H1 (cell line): ENCODE results near the gene LPP. TPM values are rescaled to one million over a fixed set of nuclear protein-coding genes. Genes with fewer than 3 reads are reported as not detected.

Source experiments
- CHD7 ChIP-seq: fragments of 300-600 bp; sonication (generic); IDR thresholded peaks from 2 replicates; pipeline ENCODE4 v1.7.1; 2012; ENCODE audit warnings: low read length, moderate library complexity, mild to moderate bottlenecking, inconsistent platforms; ENCODE audit not compliant: insufficient replicate concordance
- TAF7 ChIP-seq: optimal IDR thresholded peaks from 2 replicates; pipeline ENCODE3; 2011; ENCODE audit warnings: low read depth, mild to moderate bottlenecking, inconsistent platforms, low read length, moderate library complexity, borderline replicate concordance
- polyA plus RNA-seq, 7 experiments: library from polyadenylated mRNA; depleted of rRNA in 3 of 7; stranded (reverse) in 5 of 7; unstranded in 2 of 7; fragments of >200 nt in 5 of 7; fragments of 200-250 nt in 2 of 7; gene quantifications; 1 replicate in 5 of 7; 2 replicates in 1 of 7; 4 replicates in 1 of 7; pipeline versions ENCODE4 v1.2.1 to v1.2.3, GENCODE V29; 2011 to 2013; ENCODE audit warnings: missing spikeins in 2 of 7, mixed read lengths in 2 of 7
- total RNA-seq: library from RNA; stranded (reverse); fragmentation: NEBNext Ultra II Directional; extraction: Animal tissue kit (Norgen Biotek cat#: 25700); gene quantifications from 2 replicates; pipeline ENCODE4 v1.2.1, GENCODE V29; 2021

The LPP gene
- total and polyA plus RNA-seq, 2 of the 8 experiments (the other 6 are each of a cell fraction or from before 2014, with no cell fraction given) = 10.0 to 53.3 TPM

DNA sequence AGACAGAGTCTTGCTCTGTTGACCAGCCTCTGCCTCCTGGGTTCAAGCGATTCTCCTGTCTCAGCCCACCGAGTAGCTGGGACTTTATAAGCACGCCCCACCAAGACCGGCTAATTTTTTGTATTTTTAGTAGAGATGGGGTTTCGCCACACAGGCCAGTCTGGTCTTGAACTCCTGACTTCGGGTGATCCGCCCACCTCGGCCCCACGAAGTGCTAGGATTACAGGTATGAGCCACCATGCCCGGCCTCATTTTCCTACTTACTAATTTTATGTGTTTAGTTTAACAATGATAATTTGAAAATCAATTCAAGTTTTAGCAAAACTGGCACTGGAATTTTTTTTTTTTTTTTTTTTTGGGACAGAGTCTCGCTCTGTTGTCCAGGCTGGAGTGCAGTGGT, 336.5 kb downstream of the LPP start (continued):
- TF ChIP-seq CHD7 (no peak), TAF7 (no peak)
- TF ChIP-seq, all 59 proteins: peak for 0
